NCI-H526 treated with DMSO at 0.1 percent for 48 hours (cell line): ENCODE results near the gene GRID2IP.
A peak's percentile ranks its signal among the peaks of the same experiment; 100 is the strongest.
"Not testable (repeated sequence)": the region's sequence is repeated elsewhere in the genome, so short reads cannot be mapped to it uniquely, and the experiment has no call there.

Source experiments
- DNase-seq: peaks from one replicate; lab custom pipeline; 2025; lab: John Stamatoyannopoulos, UW

GRID2IP gene

DNA sequence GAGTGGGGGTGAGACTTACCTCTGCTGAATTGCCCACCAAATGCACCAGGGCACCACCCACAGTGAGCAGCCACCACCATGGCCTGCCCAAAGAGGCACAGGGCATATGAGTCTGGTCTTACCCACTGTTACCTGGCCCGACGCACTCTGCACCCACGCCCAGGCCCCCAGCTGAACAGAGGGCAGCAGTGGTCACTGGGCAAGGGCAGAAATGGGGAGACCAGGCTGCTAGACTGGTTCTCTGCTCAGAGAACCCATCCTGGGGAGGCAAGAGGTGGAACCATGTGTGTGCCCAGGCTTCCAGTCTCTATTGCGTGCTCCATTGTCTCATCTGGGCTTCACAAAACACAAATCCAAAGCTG is 64.1 kb downstream of the GRID2IP start:
- no peak for DNase-seq

DNA sequence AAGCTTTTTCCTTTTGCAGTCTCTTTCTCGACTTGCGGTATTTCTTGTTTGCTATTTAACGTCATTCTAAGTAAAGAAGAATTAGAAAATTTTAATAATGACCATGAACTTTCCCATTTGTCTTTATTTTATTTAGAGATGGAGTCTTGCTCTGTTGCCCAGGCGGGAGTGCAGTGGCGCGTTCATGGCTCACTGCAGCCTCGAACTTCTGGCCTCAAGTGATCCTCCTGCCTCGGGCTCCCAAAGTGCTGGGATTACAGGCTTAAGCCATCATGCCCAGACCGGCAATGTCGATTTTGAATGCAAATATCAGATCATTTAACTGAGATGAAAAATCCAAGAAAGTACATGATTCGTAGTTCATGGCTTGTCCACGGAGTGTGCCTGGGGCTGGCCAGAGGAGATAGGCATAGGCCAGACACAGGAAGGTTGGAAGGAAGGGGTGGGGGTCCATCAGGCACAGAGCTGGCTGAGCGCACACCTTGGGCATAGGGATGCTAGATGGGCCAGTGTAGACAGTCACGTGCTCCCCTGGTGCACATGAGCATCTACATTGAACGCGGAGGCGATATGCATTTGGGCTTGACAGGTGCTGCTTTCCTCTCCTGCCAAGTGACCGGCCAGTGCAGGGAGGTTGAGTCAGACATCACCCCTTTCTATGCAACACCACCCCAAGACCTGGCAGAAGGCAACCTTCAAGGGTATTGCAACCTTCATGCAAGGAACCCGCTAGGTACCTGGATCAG is 64.7 kb downstream of the GRID2IP start:
- no peak for DNase-seq

DNA sequence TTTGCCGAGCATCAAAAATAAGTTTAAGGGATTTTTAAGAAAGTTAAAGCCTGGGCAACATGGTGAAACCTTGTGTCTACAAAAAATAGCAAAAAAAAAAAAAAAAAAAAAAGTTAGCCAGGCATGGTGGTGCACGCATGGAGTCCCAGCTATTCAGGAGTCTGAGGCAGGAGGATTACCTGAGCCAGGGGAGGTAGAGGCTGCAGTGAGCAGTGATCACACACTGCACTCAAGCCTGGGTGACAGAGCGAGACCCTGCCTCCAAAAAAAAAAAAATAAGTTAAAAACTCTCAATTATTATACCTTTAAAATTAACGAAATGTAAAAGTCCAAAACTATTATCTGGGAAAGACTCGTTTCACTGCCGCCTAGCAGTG is 68.5 kb downstream of the GRID2IP start:
- DNase-seq = no peak

DNA sequence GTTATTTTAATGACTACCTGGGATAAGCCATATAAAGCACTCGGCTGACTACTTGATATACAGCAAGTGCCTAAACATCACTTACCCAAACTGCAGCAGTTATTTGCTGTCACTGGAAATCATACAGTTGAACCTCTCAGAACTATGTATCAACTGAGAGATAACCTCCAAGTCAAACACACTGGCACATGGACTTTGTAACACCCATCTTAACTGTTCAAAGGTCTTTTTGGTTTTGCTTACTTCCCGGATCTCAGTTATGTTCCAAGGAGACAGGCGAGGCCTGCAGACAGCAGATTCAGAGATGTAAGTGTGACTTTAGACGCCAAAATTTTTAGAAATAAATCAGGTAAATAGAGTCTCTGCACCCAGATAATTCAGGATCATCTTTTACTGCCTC is 69.0 kb downstream of the GRID2IP start:
- no peak for DNase-seq

DNA sequence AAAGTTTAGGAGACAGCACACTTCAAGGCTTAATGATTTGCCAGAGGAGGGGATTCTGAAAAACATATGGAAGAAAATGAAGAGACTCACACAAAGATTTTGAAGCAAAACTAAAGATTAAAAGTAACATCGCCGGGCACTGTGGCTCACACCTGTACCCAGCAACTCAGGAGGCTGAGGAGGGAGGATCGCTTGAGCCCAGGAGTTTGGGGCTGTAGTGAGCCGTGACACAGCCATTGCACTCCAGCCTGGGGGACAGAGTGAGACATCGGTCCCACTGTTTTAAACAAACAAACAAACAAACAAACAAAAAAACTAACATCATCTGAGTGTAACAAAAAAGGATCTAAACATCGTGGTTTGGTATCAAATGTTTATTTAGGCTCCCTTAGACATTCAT is 69.8 kb downstream of the GRID2IP start:
- DNase-seq = no peak

DNA sequence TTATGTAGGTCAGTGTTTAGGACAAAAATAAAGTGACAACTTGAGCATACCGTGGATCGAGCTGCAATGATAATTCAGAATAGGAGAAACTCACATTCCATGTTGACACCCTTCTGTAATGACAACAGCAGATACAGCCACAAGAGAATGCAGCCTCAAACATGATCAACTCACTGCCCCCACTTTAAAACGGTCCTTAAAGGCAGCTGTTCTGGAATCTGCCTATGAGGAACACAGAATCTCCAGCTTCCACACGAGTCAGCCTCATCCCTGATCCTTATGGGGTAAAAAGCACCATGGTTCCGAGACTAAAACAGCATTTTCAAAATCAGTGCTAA is 71.0 kb downstream of the GRID2IP start:
- no peak for DNase-seq

DNA sequence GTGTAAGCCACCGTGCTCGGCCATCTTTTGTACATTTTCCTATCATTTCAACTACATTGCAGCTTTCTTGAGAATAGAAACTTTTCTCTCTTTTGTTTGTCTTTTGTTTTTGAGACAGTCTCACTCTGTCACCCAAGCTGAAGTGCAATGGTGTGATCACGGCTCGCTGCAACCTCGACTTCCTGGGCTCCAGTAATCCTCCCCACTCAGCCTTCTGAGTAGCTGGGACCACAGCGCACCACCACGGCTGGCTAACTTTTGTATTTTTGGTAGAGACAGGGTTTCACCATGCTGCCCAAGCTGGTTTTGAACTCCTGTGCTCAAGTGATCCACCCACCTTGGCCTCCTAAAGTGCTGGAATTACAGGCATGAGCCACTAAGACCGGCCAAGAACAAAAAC is 72.2 kb downstream of the GRID2IP start:
- DNase-seq = no peak

DNA sequence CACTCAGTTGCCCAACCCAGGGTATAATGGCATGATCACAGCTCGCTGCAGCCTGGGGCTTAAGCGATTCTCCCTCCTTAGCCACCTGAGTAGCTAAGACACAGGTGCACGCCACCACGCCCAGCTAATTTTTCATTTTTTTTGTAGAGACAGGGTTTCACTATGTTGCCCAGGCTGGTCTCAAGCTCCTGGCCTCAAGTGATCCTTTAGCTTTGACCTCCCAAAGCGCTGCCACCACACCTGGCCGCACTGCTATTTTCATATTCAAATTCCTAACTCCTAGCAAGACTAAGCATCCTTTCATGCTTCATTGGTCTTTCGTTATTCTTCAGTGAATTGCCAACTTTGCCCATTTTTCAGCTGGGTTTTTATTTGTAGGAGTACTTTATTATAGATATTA is 73.1 kb downstream of the GRID2IP start:
- peak; percentile 59 for DNase-seq

DNA sequence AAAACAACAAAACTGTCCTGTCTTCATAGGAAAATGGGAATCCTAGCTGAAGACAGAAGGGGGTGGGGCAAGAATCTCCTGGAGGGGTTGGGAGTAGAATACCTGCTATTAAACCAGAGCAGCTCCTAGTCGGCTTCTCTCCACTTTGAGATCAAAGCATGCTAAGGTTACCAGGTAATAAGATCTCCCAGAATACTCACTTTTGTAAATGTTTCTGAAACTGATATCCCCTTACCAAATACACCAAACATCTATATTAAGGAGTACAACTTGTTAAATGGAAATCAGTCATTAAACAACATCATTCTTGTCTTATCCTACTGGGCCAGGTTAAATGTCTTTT is 74.0 kb downstream of the GRID2IP start:
- no peak for DNase-seq

DNA sequence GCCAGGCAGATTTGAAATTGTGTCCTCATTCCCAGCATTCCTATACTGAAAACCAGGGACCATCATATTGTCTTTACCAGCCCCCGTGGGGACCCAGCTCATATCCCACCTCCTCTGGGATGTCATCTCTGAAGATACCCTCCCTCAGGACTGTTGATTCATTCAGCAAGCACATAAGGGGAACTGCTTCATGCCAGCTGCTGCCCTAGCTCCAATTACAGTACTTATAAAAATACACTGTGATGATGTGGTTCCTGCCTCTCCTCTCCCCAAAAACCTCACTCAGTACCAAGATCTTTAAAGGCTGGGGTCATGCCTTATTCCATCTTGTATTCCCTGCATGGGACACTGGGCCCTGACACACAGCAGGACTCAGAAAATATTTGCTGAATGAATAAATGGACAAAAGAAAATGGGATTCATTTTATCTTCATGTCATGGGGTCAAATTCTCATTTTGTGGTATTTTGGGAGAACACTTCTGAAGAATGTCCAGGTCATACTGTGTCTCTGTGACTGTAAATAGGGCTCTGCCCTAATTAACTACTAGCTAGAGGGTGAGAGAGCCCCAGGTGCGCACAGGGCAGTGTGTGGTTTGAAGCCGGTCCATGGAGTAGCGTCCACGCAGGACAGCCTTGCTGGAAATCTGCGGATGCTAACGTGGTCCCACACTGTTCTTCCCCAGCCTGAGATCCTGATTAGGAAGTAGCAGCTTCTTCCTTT is 74.5 kb downstream of the GRID2IP start:
- DNase-seq = no peak

DNA sequence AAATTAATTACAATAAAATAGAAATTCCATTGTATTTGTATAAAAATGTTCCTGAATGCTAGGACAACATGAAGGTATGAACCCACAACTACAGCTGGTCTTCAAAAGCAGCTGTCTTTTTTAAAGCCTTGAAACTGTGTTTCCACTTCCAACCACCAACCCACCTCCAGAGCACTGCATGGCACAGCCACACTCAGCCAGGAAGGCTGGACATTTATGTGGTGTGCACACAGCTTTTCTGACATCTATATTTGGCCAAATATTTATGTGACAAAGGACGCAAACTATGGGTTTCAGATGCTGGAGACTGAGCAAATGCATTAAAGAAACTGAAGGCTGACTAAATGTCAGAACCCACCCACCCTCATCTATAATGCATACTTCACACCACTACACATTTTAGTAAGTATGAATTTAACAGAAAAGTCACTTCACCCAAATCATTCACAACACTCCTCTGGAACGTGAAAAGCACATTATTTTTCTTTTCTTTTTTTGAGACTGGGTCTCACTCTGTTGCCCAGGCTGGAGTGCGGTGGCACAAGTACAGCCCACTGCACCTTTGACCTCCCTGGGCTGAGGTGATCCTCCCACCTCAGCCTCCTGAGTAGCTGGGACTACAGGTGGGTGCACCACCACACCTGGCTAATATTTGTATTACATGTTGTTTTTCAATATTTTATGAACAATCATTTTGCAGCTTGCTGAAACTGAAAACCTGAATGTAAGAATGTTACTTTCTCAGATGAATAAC is 75.7 kb downstream of the GRID2IP start:
- DNase-seq = no peak

DNA sequence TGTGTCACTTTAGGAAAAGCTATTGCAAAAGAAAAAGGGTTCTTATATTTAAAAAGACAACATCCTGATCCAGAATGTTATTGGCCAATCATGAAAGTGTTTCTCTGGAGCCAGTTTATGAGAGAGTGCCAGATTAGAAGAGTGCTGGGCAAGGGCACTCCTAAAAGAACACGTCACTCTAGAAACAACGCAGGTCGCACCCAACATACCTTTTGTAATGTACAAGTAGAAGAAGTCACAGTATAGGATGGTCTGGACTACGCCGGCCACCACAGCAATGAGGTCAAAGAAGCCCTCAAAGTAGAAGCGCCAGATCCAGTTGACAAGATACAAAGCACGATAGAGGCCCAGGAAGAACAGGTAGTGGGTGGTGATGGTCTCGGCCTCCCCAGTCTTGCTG is 85.4 kb downstream of the GRID2IP start:
- DNase-seq = no peak

DNA sequence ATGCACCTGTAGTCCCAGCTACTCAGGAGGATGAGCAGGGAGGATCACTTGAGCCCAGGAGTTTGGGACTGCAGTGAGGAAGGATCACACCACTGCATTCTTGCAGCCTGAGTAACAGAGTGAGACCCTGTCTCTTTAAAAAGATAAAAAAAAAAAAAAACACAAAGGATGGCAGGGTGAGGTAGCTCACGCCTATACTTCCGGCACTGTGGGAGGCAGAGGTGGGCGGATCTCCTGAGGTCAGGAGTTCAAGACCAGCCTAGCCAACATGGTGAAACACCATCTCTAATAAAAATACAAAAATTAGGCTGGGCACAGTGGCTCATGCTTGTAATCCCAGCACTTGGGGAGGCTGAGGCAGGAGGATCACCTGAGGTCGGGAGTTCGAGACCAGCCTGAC is 87.7 kb downstream of the GRID2IP start:
- DNase-seq = not testable (repeated sequence)

DNA sequence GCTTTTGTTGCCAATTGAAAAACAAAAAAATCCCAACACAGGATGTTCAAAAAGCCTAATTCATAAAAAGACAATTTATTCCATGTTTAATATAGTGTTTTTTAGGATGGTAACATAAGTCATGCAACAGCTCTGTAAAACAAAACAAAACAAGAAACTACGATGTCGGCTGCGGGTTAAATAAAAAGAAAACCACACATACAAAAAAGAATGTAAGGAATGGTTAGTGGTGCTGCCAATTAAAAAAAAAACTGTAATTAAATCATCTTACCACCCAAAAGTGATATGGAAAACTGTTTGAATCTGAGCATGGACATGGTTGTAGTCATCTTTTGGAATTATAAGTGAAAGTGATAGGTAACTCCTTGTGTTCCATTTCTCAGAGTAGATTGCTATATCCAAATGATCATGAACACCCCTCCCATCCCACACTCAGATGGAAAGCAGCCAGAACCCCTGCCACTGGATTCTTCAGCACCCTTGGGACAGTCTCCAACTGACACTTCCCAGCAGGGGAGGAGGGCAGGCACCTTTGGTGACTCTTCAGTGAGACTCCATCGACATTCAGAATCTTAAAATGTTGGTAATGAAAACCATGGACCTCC is 89.2 kb downstream of the GRID2IP start:
- no peak for DNase-seq

DNA sequence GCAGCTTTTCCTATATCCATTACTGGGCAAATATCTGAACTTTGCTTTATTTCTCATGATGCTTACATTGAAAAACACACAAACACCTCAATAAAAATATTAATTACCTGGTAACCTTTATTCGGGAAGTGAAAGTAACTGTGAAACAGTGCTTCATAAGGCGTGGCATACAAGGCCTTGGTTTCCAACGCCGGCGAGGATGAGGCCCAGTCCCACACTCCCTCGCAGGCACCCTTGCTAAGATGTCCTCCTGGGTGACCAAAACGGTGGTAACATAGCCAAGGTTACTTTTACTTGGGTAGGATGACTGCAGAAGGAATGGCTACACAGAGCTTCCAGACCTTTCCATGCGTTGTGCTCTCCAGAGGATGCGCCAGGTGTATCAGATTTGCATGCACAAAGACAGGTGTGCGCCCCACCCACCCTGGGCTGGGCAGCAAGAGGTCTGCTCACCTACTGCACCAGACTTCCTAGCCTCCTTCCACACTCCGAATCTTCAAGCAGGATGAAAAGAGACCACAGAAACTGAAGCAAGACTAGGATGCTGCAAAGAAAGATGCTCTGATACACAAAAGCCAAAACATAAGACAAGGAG is 90.2 kb downstream of the GRID2IP start:
- DNase-seq = peak; percentile 71

DNA sequence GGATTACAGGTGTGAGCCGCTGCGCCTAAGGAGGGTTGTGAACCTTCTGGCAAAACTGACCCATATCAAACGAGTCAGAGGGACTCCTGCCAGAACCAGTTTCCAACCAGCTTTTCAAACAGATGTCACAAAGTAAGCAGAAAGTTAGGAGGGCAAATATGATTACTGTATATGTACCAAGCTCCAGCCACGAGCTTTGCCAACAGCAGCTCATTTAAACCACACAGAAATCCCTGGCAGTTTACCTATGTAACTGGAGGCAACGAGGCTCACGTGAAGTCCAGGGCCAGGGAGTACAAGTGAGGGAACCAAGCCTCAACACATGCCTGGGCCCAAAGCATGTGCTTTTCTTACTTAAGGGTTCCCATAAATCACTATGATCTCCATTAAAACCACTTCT is 91.0 kb downstream of the GRID2IP start:
- DNase-seq = no peak

DNA sequence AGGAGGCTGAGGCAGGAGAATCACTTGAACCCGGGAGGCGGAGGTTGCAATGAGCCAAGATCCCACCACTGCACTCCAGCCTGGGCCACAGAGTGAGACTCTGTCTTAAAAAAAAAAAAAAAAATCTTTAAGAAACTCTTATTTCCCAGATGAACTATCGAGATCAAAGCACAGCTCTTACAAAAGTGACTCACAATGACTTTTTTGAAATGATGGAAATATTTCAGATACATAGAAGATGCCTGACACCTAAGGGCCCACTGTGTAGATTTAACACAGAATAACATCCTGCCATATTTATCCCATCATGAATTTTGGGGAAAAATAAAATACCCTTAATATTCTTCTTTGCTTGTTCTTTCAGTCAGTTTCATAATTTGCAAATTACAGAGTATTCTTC is 92.6 kb downstream of the GRID2IP start:
- not testable (repeated sequence) for DNase-seq

DNA sequence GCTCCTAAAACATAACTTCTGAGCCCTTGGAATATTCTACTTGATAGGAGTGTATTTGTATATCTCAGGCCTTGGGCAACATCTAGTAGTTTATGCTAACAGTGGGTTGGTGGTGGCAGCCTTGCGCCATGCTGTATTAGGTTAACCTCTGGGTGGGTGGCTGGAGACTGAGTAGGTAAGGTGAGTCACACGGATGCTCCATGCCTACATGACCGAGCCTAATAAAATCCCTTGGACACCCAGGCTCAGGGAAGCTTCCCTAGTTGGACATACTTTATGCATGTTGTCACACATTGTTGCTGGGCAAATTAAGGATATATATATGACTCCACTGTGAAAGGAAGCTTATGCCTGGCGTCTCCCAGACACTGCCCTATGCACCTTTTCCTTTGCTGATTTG is 97.5 kb downstream of the GRID2IP start:
- no peak for DNase-seq

DNA sequence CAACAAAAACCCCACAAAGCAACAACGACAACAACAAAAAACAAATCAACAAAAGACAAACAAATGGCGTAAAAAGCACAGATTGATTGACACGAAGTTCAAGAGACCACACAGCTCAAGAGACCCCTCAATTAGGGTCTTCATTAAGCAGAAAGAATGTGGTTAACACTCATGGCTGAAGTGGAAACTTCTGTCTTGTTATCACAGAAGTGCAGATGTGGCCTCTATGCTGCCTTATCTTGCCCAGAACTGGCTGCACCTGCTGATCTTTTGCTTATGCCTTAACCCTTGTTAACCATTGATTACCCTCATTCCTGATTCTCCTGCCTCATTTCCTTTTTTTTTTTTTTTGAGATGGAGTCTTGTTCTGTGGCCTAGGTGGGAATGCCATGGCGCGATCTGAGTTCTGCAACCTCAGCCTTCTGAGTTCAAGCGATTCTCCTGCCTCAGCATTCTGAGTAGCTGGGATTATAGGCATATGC is 100.0 kb downstream of the GRID2IP start:
- no peak for DNase-seq

DNA sequence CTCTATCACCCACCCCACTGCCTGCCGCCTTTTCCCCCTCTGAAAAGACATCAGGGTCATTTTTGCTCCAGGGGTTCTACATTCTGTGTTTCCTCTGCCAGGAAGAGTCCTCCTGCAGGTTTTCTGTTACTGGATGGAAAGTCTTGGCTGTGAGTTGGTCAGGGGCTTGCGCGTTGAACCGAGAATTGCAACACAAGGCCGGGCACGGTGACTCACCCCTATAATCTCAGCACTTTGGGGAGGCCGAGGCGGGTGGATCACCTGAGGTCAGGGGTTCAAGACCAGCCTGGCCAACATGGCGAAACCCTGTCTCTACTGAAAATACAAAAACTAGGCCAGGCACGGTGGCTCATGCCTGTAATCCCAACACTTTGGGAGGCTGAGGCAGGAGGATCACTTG is 100.7 kb downstream of the GRID2IP start:
- DNase-seq = not testable (repeated sequence)

DNA sequence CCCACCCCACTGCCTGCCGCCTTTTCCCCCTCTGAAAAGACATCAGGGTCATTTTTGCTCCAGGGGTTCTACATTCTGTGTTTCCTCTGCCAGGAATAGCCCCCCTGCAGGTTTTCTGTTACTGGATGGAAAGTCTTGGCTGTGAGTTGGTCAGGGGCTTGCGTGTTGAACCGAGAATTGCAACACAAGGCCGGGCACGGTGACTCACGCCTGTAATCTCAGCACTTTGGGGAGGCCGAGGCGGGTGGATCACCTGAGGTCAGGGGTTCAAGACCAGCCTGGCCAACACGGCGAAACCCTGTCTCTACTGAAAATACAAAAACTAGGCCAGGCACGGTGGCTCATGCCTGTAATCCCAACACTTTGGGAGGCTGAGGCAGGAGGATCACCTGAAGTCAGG is 101.4 kb downstream of the GRID2IP start:
- DNase-seq = not testable (repeated sequence)

DNA sequence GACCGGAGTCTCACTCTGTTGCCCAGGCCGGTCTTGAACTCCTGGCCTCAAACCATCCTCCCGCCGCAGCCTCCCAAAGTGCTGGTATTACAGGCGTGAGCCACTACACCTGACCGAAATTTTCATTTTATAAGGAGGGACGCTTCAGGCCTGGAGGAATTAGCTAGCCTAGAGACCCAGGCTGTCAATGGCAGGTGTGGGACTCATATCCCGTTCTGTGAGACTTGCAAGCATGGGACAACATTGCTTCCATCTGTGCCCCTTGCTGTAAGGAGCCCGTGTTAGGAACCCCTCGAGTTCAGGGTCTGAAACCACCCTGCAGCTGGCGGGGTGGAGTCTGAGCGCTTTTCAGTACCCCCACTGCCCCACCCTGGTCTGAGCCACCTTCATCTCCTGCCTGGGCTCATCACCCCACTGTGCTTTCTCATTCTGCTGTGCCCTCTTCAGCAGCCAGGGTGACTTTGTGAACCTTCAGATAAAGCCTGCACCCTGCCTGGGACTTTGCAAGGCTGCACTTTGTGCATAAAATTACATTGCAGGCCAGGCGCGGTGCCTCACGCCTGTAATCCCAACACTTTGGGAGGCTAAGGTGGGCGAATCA is 102.2 kb downstream of the GRID2IP start:
- no peak for DNase-seq
